SK-N-MC (cell line): ENCODE results near the gene INPP4B.

ENCODE experiments used
- EZH2 ChIP-seq: fragments of 200-600 bp; sonication (generic); IDR thresholded peaks from one replicate; pipeline ENCODE4 v1.6.1; 2017; ENCODE audit warnings: antibody characterized with exemption
- POLR2AphosphoS5 ChIP-seq: IDR thresholded peaks from 2 replicates; pipeline ENCODE4 v1.6.1; 2012; ENCODE audit warnings: mild to moderate bottlenecking, low read depth, low read length, borderline replicate concordance

DNA sequence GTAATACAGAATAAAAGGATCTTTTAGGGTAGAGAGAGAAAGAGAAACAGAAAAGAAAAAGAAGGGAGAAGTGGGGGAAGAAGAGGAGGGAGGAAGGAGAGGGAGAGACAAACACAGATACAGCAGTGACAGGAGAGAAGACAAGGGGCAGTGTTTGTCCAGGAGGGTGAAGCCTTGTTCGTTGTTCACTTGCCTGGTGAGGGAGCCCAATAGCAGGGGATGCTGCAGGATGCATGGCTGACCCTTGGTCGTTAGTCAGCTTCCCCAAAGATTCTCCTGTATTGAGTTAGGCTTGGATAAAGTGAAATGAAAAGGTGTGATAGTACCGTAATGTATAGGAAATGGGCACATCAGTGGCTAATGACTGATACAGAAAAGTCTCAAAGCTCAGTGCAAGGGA lies 806.1 kb downstream of the INPP4B start:
- TF ChIP-seq POLR2AphosphoS5 (no peak), EZH2 (no peak)
